HG02870 (cell line): Measurements from ENCODE around the gene DYNLT4.

Source experiments
- ATAC-seq: cut with Tn5 transposase; IDR thresholded peaks from one replicate; pipeline ENCODE4 v1.9.1; 2021; ENCODE audit warnings: mild to moderate bottlenecking, moderate library complexity; ENCODE audit not compliant: unreplicated experiment

DYNLT4 gene

GRCh38 chr1:44790968-44791801 is 16.0 kb downstream of the DYNLT4 start:
- no peak for ATAC-seq

DNA sequence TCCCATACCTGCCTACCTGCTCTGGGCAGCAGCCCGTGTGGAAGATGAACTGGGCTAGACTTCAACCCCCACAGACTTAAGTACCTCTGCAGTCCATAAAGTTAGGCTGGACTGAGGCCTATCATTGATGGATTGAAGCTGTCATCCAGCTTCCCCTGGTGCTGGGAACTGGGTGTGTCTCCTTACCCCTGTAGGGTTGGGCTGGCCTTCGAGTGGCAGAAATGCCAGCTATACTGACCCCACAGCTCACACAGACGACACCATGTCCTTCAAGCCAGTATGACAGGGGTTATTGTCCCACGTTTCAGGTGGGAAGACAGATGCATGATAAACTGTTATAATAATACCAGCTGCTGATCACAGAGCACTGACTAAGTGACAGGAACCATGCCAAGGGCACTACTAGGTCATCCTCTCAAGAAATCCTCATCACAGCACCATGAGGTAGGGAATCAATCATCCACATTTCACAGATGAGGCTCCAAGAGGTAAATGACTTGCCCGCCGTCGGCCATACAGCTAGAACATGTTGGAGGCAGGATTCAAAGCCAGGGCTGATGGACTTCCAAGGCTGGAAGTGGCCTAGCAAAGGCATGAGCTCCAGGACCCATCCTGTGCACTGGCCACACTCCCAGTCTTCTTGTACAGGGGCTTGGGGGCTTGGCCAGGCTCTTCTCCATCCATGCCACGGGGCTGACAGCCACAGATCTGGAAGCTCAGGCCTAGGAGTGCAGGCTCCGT is 18.9 kb downstream of the DYNLT4 start, which contains the start of gene BEST4:
TSS of gene BEST4 (minus strand) at position 51 of the 741 bp plus-strand sequence. CDS start 465 bp downstream, outside the sequence.
- no peak for ATAC-seq

- ATAC-seq: no peak
Measured at GRCh38 chr1:44787506-44787905, 19.6 kb downstream of the DYNLT4 start.

DNA sequence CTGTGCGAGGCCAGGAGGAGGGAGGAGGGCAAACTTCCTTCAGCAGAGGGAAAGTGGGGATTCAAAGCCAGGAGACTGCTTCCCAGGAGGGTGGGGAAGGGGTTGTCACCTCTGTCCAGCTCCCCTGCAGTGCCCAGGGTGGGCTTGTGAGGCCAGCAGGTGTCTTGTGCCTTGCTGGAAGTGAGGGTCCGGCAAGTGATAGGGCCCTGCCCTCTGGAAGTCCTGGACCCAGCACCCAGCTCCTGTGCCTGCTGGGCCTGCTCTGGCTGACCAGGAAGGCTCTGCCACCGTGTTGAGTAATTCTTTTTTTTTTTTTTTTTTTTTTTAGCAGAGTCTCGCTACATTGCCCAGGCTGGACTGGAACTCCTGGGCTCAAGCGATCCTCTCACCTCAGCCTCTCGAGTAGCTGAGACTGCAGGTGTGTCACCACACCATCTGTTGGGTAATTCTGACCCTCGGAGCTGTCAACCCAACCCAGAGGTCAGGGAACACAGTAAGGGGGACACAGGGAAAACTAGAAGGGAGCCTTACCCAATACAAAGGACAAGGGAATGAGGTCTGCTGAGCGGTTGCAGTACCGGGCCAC is 20.2 kb downstream of the DYNLT4 start:
- ATAC-seq: no peak

- peak; percentile 38 for ATAC-seq
Measured at GRCh38 chr1:44786138-44786840, 20.9 kb downstream of the DYNLT4 start.

- ATAC-seq: no peak
Measured at GRCh38 chr1:44785501-44786137, 21.5 kb downstream of the DYNLT4 start.

- no peak for ATAC-seq
Measured at GRCh38 chr1:44785029-44785380, 22.1 kb downstream of the DYNLT4 start.

DNA sequence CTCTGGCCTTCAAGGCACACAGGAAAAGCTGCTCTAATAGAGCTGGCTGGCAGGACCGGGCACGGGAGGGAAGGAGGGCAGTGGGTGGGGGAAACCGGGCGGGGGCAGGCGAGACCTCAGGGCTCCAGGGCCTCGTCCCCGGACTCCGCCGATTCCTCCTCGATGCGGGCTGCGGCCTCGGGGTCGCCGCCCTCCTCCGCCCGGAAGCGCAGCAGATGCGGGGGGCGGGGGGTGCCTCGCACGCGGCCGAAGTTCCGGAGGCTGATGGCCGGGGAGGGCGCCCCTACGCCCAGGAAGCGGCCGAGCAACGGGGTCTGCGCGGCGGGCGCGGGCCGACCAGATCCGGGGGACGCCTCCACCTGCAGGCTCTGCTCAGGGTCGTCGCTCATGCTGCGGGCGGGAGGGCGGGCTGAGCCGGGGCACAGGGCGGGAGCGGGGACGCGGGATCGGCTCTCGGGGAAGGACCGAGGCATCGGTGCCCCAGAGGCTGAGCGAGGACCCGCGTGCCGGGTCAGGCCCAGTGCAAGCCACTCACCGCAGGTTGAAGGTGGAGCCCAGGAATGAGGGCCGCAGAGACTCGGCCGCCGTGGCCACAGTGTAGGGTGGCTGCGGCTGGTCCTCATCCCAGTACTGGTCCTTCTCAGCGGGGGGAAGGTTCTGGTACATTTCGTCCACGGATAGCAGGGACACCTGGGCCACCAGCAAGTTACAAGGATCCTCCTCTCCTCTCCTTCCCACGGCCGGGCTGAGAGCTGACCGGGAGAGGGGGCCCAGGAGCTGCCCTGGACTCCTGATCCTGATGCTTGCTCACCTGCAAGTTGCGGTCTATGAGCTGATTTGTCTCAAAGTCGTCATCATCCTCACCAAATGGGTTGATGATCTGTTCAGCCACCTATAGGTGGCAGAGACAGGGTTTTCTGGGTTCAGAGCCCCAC is 22.8 kb downstream of the DYNLT4 start:
- ATAC-seq: no peak

- ATAC-seq: no peak
Measured at GRCh38 chr1:44783697-44784093, 23.5 kb downstream of the DYNLT4 start.

DNA sequence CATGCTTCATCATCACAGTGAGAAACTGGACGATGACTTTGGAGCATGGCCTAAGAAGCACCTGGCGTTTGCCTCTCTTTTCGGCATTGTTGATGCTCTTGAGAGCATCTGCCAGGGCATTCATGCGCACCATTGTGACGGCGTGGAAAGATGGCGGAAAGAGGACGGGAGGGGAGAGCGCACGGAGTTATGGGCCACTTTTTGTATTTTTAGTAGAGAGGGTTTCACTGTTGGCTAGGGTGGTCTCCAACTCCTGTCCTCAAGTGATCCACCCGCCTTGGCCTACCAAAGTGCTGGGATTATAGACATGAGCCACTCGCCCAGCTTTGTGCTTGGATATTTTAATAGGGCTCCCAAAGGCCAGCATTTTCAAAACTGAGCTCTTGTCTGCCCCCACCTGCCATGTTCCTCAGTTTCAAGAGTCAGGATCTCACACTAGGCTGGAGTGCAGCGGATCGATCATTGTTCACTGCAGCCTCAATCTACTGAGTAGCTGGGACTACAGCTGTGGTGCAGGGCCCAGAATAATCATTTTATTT is 26.5 kb downstream of the DYNLT4 start:
- no peak for ATAC-seq

- ATAC-seq: no peak
Measured at GRCh38 chr1:44778705-44779576, 28.2 kb downstream of the DYNLT4 start.

DNA sequence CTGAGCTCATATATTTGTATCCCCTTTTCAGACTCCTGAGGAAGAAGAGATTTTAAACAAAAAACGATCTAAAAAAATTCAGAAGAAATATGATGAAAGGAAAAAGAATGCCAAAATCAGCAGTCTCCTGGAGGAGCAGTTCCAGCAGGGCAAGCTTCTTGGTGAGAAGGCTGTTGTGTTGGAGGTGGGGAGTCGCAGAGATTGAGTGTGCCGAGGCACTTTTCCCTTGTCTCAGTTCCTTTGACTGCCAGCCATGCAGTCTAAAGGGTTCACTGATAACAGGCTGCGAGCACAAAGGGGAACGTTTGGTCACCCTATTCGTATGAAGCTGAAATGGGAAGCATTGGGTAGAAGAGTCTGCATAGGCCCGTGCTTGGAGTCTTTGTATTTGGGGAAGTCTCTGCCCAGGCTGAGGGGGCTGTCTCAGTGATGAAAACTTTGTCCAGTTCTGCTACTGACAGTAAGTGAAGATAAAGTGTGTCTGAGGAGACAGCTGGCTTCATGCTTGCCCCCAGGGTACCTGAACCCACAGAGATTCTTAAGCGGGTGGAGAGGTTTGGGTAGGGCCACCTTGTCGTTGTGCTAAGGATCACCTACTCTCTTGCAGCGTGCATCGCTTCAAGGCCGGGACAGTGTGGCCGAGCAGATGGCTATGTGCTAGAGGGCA is 29.0 kb downstream of the DYNLT4 start:
- no peak for ATAC-seq

GRCh38 chr1:44777547-44777946 is 29.6 kb downstream of the DYNLT4 start:
- ATAC-seq: no peak

- no peak for ATAC-seq
Measured at GRCh38 chr1:44776730-44777068, 30.5 kb downstream of the DYNLT4 start.

GRCh38 chr1:44775930-44776729 is 31.0 kb downstream of the DYNLT4 start:
- ATAC-seq: peak; percentile 3

DNA sequence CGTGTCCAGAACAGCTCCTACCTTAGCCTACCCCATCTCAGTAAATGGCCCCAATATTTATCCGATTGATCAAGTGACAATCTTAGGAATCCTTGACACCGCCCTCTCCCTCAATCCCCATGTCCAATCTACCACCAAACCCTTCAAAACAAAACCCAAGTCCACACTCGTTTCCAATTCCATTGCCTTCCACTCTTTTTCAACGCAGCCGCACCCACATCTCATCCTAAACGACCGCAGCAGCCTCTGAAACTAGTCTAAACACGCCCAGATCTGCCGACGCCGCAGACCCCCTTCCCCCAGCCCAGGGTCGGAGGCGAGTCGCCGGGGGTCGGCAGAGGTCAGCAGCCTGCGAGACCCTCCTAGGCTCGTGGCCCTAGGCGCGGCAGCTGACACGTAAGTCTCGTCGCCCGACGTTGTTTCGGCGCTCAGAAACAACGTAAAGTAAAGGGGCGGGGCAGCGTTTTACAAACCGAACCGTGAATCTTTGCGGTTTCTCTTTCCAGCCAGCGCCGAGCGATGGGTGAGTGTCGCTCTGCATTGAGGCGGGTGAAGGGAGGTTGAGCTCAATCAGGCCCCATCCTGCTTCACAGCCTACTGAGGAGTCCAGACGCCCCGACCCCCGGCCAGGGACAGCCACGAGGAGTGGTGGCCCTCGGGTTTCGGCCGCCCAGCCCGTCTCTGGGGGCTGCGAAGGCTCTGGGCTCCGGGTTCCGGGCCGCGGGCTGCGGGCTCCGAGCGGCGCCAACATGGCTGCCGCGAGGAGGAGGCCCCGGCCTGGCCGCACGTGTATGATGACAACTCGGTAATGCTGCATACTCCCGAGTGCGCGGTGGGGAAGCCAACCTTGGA is 31.8 kb downstream of the DYNLT4 start, which contains the start of gene RPS8:
TSS of gene RPS8 (plus strand) at position 463 of the 852 bp plus-strand sequence. CDS start at position 520, 57 bp downstream.
- ATAC-seq: peak; percentile 61
